Type B pancreatic cell (in vitro differentiated cells): Measurements from ENCODE around the gene UGT2B28. TPM values are rescaled to one million over a fixed set of nuclear protein-coding genes. Genes with fewer than 3 reads are reported as not detected.
A peak's percentile ranks its signal among the peaks of the same experiment; 100 is the strongest.
"Not testable (repeated sequence)": the region's sequence is repeated elsewhere in the genome, so short reads cannot be mapped to it uniquely, and the experiment has no call there.

Experiments used
- DNase-seq: peaks from one replicate; pipeline ENCODE4 v3.0.0; 2021; ENCODE audit warnings: mixed read lengths; ENCODE audit not compliant: unreplicated experiment; ENCODE audit errors: extremely low spot score
- H3K27ac Mint-ChIP-seq: 2 replicates; pipeline ENCODE4 v1.8.0; 2021; ENCODE audit warnings: mild to moderate bottlenecking, mixed read lengths
- H3K27me3 Mint-ChIP-seq: 2 replicates; pipeline ENCODE4 v1.8.0; 2021; ENCODE audit warnings: mixed read lengths
- H3K36me3 Mint-ChIP-seq: 2 replicates; pipeline ENCODE4 v1.8.0; 2021; ENCODE audit warnings: mixed read lengths
- H3K4me1 Mint-ChIP-seq: one replicate; pipeline ENCODE4 v1.8.0; 2021; ENCODE audit warnings: mixed read lengths; ENCODE audit not compliant: unreplicated experiment
- H3K4me3 Mint-ChIP-seq: 2 replicates; pipeline ENCODE4 v1.8.0; 2021; ENCODE audit warnings: mild to moderate bottlenecking, mixed read lengths
- H3K9me3 Mint-ChIP-seq: 2 replicates; pipeline ENCODE4 v1.8.0; 2021; ENCODE audit warnings: mixed read lengths
- CTCF ChIP-seq: fragments of 200-600 bp; sonication (generic); conservative IDR thresholded peaks from 2 replicates; pipeline ENCODE4 v1.5.0; 2021; ENCODE audit warnings: antibody characterized with exemption, mild to moderate bottlenecking
- total RNA-seq: library from RNA; stranded (reverse); gene quantifications from 2 replicates; pipeline ENCODE4 v1.2.1, GENCODE V29; 2021; ENCODE audit warnings: low replicate concordance

UGT2B28 gene
- total RNA-seq, 1 donor from 2014 or later = not detected

- no peak overlapping the region for H3K4me3 Mint-ChIP-seq
These were observed 50.2 kb downstream of the UGT2B28 start for GRCh38 chr4:69330345-69331047.

GRCh38 chr4:69331304-69331703, 51.0 kb downstream of the UGT2B28 start:
- H3K4me1 Mint-ChIP-seq, H3K9me3 Mint-ChIP-seq, H3K27me3 Mint-ChIP-seq, H3K27ac Mint-ChIP-seq, H3K36me3 Mint-ChIP-seq, H3K4me3 Mint-ChIP-seq, DNase-seq: not testable (repeated sequence)

More at GRCh38 chr4:69330345-69331047, 50.2 kb downstream of the UGT2B28 start:
- H3K27me3 Mint-ChIP-seq = no peaks in the 10 kb centered on the region
- H3K36me3 Mint-ChIP-seq = no peaks in the 10 kb centered on the region
- H3K9me3 Mint-ChIP-seq = no peaks in the 10 kb centered on the region
- no peak overlapping the region for H3K27ac Mint-ChIP-seq
- no peaks in the 10 kb centered on the region for H3K4me1 Mint-ChIP-seq
- DNase-seq = no peak
- no peak for TF ChIP-seq CTCF

- H3K4me1 Mint-ChIP-seq, H3K4me3 Mint-ChIP-seq, H3K27ac Mint-ChIP-seq, H3K27me3 Mint-ChIP-seq, H3K9me3 Mint-ChIP-seq, H3K36me3 Mint-ChIP-seq, DNase-seq: not testable (repeated sequence)
- peak; percentile 39 for TF ChIP-seq CTCF
These were observed 55.2 kb downstream of the UGT2B28 start for GRCh38 chr4:69335485-69335884.

- not testable (repeated sequence) for H3K4me1 Mint-ChIP-seq, H3K9me3 Mint-ChIP-seq, DNase-seq, H3K36me3 Mint-ChIP-seq, H3K27ac Mint-ChIP-seq, H3K27me3 Mint-ChIP-seq, H3K4me3 Mint-ChIP-seq
These were observed 62.8 kb downstream of the UGT2B28 start for GRCh38 chr4:69343114-69343513.

- H3K9me3 Mint-ChIP-seq, H3K27me3 Mint-ChIP-seq, H3K4me3 Mint-ChIP-seq, H3K36me3 Mint-ChIP-seq, H3K4me1 Mint-ChIP-seq, H3K27ac Mint-ChIP-seq, DNase-seq: not testable (repeated sequence)
These were observed 63.5 kb downstream of the UGT2B28 start for GRCh38 chr4:69343558-69344420.

Other genes with a start within 250 kb of the UGT2B28 start
- gene UGT2B7, start 184.0 kb upstream of the UGT2B28 start, total RNA-seq = 0.95 and 8.7 TPM in 2 replicates
- 0.56 and 1.2 TPM in 2 replicates for gene UGT2B11, start 65.7 kb upstream of the UGT2B28 start, total RNA-seq
- gene UGT2B4, start 215.4 kb downstream of the UGT2B28 start, total RNA-seq = 0.31 and 0.51 TPM in 2 replicates